ENCODE data around the gene NDUFB8.

DNA sequence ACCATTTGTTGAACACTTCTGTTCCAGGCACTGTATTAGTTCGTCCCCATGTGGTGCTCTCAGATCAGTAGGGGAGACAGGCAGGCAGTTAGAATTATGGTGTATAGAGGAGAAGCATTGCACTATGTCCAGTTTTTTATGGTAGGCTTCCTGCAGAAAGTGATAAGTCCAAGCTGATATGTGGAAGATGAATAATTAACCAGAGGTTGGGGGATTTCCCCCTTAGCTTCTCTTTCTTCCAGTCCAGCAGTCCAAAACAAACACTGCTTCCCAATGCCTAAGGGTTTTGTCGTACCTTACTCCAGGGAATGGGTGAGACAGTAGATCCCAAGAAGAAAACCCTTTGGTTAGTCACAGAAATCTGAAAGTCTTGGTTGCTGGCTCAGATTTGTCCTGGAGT lies 25.2 kb upstream of the NDUFB8 start:
- TF ChIP-seq EP300 (IDR thresholded peaks at IDR 0.05): no peak
- TF ChIP-seq, protein P1, sequence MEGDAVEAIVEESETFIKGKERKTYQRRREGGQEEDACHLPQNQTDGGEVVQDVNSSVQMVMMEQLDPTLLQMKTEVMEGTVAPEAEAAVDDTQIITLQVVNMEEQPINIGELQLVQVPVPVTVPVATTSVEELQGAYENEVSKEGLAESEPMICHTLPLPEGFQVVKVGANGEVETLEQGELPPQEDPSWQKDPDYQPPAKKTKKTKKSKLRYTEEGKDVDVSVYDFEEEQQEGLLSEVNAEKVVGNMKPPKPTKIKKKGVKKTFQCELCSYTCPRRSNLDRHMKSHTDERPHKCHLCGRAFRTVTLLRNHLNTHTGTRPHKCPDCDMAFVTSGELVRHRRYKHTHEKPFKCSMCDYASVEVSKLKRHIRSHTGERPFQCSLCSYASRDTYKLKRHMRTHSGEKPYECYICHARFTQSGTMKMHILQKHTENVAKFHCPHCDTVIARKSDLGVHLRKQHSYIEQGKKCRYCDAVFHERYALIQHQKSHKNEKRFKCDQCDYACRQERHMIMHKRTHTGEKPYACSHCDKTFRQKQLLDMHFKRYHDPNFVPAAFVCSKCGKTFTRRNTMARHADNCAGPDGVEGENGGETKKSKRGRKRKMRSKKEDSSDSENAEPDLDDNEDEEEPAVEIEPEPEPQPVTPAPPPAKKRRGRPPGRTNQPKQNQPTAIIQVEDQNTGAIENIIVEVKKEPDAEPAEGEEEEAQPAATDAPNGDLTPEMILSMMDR (IDR thresholded peaks at IDR 0.05): no peak
